ENCODE measurements around the gene COMMD9. TPM values are rescaled to one million over a fixed set of nuclear protein-coding genes. Genes with fewer than 3 reads are reported as not detected.

The COMMD9 gene
- total and polyA plus RNA-seq, 3 experiments from 2014 or later = 63.6 to 76.1 (median 71.5) TPM

DNA sequence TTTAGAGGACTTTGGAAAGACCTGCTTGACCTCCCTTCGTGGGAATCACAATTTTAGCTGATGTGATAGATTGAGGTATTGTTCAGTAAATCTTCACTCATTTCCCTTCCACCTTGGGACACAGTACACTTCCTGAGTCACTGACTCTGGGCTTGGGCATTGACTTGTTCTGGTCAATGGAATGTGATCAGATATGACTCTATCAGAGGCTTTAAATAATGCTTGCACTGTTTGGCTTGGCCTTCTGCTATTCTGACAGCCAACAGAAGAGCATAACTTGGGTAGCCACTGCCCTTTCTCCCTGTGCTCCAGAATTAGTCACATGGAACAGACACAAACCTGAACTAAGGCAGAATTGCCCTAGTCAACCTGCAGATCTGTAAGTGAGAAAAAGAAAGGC lies 19.4 kb upstream of the COMMD9 start:
- no peaks in the 10 kb centered on the region for H3K4me1 ChIP-seq (ENCODE audit: insufficient read depth, low read length)
- ChIA-PET POLR2A (no interaction called here), CTCF (interaction anchor here (0.8 to 1.3 kb wide), 2 partner anchors 9 to 184 kb away, joined by 3 read pairs; no protein-coding TSS in a partner anchor)
- Mint-ChIP-seq H3K27ac (no peak overlapping the region), H3K36me3 (no peaks in the 10 kb centered on the region), H3K9me3 (peaks cover 0 to 3% (median 0%) of the 10 kb centered on the region in 5 donors), H3K4me3 (no peak overlapping the region), H3K4me1 (peaks cover 7 to 22% (median 19%) of the 10 kb centered on the region in 3 donors), H3K27me3 (peaks cover 7 to 26% of the 10 kb centered on the region in 2 donors)
- no peaks in the 10 kb centered on the region for H3K36me3 ChIP-seq (ENCODE audit: insufficient read depth, low read length)
- H3K27me3 ChIP-seq (ENCODE audit: insufficient read depth, low read length, poor library complexity, severe bottlenecking) = no peaks in the 10 kb centered on the region
- no peak overlapping the region for H3K4me3 ChIP-seq (ENCODE audit: low read length)
- DNase-seq = no peak
- no peak overlapping the region for H3K27ac ChIP-seq (ENCODE audit: low read depth, low read length)
- no peaks in the 10 kb centered on the region for H3K9me3 ChIP-seq (ENCODE audit: low read length)

DNA sequence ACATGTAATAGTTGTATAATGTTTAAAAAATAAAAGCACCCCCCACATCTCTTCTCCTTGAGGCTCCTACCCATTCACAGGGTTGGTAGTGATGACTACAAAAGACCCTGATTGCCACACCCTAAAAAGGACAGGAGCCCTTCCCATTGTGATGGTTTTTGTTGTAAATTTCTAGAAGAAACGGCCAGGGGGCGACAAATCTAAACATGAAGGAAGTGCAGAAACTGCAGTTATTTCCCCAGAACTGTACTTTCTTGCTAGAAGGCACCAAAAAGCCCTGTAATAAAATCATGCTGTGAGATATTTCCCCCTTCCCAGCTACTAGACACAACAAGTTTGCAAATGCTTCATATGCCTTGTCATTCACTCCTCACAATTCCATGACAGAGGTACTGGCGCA lies 17.7 kb upstream of the COMMD9 start:
- Mint-ChIP-seq H3K4me1 (peaks cover 5 to 15% (median 12%) of the 10 kb centered on the region in 3 donors), H3K27ac (no peak overlapping the region), H3K4me3 (no peak overlapping the region), H3K27me3 (peaks cover 3 to 22% of the 10 kb centered on the region in 2 donors), H3K36me3 (no peaks in the 10 kb centered on the region), H3K9me3 (peaks cover 0 to 3% (median 0%) of the 10 kb centered on the region in 5 donors)
- no peaks in the 10 kb centered on the region for H3K4me1 ChIP-seq (ENCODE audit: insufficient read depth, low read length)
- H3K27ac ChIP-seq (ENCODE audit: low read depth, low read length) = no peak overlapping the region
- no peaks in the 10 kb centered on the region for H3K9me3 ChIP-seq (ENCODE audit: low read length)
- no peak overlapping the region for H3K4me3 ChIP-seq (ENCODE audit: low read length)
- POLR2A ChIA-PET = no interaction called here
- no peaks in the 10 kb centered on the region for H3K36me3 ChIP-seq (ENCODE audit: insufficient read depth, low read length)
- CTCF ChIA-PET = interaction anchor here (1.0 to 1.2 kb wide), 2 partner anchors 172 to 186 kb away, joined by 5 to 6 read pairs; no protein-coding TSS in a partner anchor
- no peak for DNase-seq
- H3K27me3 ChIP-seq (ENCODE audit: insufficient read depth, low read length, poor library complexity, severe bottlenecking) = no peaks in the 10 kb centered on the region

DNA sequence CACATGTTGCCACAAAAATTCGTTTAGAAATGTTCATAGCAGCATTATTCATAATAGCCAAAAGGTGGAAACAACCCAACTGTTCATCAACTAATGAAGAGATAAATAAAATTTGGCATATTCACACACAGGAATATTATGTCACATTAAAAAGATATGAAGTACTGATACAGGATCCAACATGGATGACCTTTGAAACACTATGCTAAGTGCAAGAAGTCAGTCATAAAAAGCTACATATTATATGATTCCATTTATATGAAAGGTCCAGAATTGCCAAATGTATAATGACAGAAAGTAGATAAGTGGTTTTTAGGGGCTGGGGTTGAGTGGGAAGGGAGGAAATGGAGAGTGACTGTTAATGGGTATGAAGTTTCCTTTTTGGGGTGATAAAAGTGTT lies 15.8 kb upstream of the COMMD9 start:
- ChIA-PET POLR2A (no interaction called here), CTCF (no interaction called here)
- H3K36me3 ChIP-seq (ENCODE audit: insufficient read depth, low read length) = no peaks in the 10 kb centered on the region
- Mint-ChIP-seq H3K27me3 (peaks cover 8 to 18% of the 10 kb centered on the region in 2 donors), H3K4me1 (peaks cover 5 to 15% (median 12%) of the 10 kb centered on the region in 3 donors), H3K27ac (no peak overlapping the region), H3K9me3 (peaks cover 0 to 4% (median 0%) of the 10 kb centered on the region in 5 donors), H3K4me3 (no peak overlapping the region), H3K36me3 (peaks cover 0 to 4% (median 0%) of the 10 kb centered on the region in 3 donors)
- H3K4me3 ChIP-seq (ENCODE audit: low read length) = no peak overlapping the region
- no peaks in the 10 kb centered on the region for H3K27me3 ChIP-seq (ENCODE audit: insufficient read depth, low read length, poor library complexity, severe bottlenecking)
- H3K9me3 ChIP-seq (ENCODE audit: low read length) = no peaks in the 10 kb centered on the region
- no peak overlapping the region for H3K27ac ChIP-seq (ENCODE audit: low read depth, low read length)
- no peaks in the 10 kb centered on the region for H3K4me1 ChIP-seq (ENCODE audit: insufficient read depth, low read length)
- DNase-seq = no peak

DNA sequence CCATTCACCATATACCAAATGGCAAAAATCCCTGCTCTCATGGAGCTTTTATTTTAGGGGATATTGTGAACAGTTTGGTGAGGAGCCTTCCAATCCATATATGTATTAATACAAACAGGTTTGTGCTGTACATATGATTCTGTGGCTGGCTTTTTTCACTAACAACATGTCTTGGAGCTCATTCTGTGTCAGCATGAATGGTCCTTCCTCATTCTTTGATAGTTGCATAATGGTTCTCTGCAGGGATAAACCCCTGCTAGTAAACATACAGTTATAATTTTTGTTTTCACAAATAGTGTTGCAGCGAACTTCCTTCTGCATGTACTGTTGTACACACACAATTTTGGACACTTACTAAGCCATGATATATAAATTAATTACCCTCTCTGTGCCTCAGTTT lies 15.1 kb upstream of the COMMD9 start:
- CTCF ChIA-PET = interaction anchor here (0.8 kb wide), 1 partner anchor 189 kb away, joined by 3 read pairs; no protein-coding TSS in a partner anchor
- Mint-ChIP-seq H3K36me3 (peaks cover 0 to 4% (median 0%) of the 10 kb centered on the region in 3 donors), H3K27me3 (peaks cover 11 to 17% of the 10 kb centered on the region in 2 donors), H3K27ac (no peak overlapping the region), H3K9me3 (peaks cover 0 to 4% (median 0%) of the 10 kb centered on the region in 5 donors), H3K4me1 (peaks cover 5 to 15% (median 12%) of the 10 kb centered on the region in 3 donors), H3K4me3 (no peak overlapping the region)
- no peaks in the 10 kb centered on the region for H3K36me3 ChIP-seq (ENCODE audit: insufficient read depth, low read length)
- H3K9me3 ChIP-seq (ENCODE audit: low read length) = no peaks in the 10 kb centered on the region
- POLR2A ChIA-PET = no interaction called here
- no peaks in the 10 kb centered on the region for H3K4me1 ChIP-seq (ENCODE audit: insufficient read depth, low read length)
- no peak overlapping the region for H3K4me3 ChIP-seq (ENCODE audit: low read length)
- H3K27ac ChIP-seq (ENCODE audit: low read depth, low read length) = no peak overlapping the region
- no peaks in the 10 kb centered on the region for H3K27me3 ChIP-seq (ENCODE audit: insufficient read depth, low read length, poor library complexity, severe bottlenecking)
- DNase-seq = no peak

DNA sequence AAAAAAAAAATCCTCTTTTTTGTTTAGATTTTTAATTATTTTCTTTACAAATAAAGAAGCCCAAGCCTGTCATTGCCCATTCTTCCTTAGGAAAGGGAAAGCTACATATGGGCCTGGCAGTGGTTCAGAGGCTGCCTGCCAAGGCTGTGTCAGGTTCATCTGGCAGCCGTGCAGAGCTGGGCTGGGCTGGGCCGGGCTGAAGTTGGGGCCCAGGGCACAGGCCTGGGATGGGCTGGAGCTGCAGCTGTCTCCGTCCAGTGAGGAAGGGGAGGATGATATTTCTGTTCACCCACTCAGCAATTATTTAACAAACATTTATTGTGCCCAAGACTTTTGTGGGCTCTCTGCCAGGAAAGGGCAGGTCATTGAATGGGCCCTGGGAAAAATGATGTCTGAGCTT lies 11.4 kb upstream of the COMMD9 start:
- H3K4me3 Mint-ChIP-seq = no peak overlapping the region
- H3K36me3 ChIP-seq (ENCODE audit: insufficient read depth, low read length) = no peaks in the 10 kb centered on the region
- no peak overlapping the region for H3K27ac ChIP-seq (ENCODE audit: low read depth, low read length)
- peaks cover 5 to 9% of the 10 kb centered on the region in 2 donors for H3K27me3 Mint-ChIP-seq
- no peaks in the 10 kb centered on the region for H3K9me3 ChIP-seq (ENCODE audit: low read length)
- no peak overlapping the region for H3K4me3 ChIP-seq (ENCODE audit: low read length)
- no peak for DNase-seq
- H3K36me3 Mint-ChIP-seq = peaks cover 0 to 4% (median 0%) of the 10 kb centered on the region in 3 donors
- ChIA-PET POLR2A (no interaction called here), CTCF (interaction anchor here (1.0 to 2.3 kb wide), 2 partner anchors 53 to 192 kb away, joined by 3 to 10 read pairs; no protein-coding TSS in a partner anchor)
- H3K4me1 ChIP-seq (ENCODE audit: insufficient read depth, low read length) = no peaks in the 10 kb centered on the region
- no peaks in the 10 kb centered on the region for H3K4me1 Mint-ChIP-seq
- peaks cover 0 to 2% (median 0%) of the 10 kb centered on the region in 5 donors for H3K9me3 Mint-ChIP-seq
- no peak overlapping the region for H3K27ac Mint-ChIP-seq
- no peaks in the 10 kb centered on the region for H3K27me3 ChIP-seq (ENCODE audit: insufficient read depth, low read length, poor library complexity, severe bottlenecking)

DNA sequence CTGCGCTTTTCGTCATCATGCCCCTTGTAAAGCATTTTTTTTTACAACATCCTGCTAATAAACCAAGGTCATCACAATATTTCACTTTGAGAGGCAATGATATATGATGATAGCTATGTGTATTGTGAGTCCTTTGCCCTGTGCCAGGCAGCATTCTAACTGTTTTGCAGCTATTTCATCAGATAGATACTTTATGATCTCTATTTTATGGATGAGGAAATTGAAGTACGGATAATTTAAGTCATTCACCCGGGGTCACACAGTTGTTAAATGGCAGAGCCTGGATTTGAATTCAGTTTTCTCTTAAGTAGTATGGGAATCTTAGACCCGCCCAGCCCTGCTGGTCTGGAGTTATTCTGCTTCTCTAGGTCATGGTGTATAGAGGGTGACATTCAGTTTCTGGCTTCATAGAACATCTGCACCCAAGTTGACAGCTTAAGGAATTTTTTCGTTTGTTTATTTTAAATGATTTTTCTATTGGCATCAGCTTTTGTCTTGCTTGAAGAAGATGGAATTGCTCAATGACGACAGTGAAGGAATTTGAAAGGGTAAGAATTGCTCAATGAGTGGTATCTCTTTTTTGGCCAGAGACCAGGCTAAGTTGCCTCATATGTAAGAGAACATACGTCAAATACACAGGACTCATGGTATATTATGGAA lies 7.8 kb upstream of the COMMD9 start:
- Mint-ChIP-seq H3K27me3 (peaks cover 5 to 9% of the 10 kb centered on the region in 2 donors), H3K4me1 (peaks cover 0 to 6% (median 0%) of the 10 kb centered on the region in 3 donors), H3K4me3 (no peak overlapping the region), H3K9me3 (peaks cover 0 to 2% (median 0%) of the 10 kb centered on the region in 5 donors), H3K36me3 (peaks cover 0 to 4% (median 0%) of the 10 kb centered on the region in 3 donors), H3K27ac (peak overlapping the region in 1 of 8 donors; percentile 2)
- Histone ChIP-seq H3K4me1 (ENCODE audit: insufficient read depth, low read length) (no peaks in the 10 kb centered on the region), H3K27ac (ENCODE audit: low read depth, low read length) (no peak overlapping the region), H3K36me3 (ENCODE audit: insufficient read depth, low read length) (no peaks in the 10 kb centered on the region), H3K9me3 (ENCODE audit: low read length) (no peaks in the 10 kb centered on the region), H3K27me3 (ENCODE audit: insufficient read depth, low read length, poor library complexity, severe bottlenecking) (no peaks in the 10 kb centered on the region), H3K4me3 (ENCODE audit: low read length) (no peak overlapping the region)
- POLR2A ChIA-PET = no interaction called here
- CTCF ChIA-PET = no interaction called here
- no peak for DNase-seq

DNA sequence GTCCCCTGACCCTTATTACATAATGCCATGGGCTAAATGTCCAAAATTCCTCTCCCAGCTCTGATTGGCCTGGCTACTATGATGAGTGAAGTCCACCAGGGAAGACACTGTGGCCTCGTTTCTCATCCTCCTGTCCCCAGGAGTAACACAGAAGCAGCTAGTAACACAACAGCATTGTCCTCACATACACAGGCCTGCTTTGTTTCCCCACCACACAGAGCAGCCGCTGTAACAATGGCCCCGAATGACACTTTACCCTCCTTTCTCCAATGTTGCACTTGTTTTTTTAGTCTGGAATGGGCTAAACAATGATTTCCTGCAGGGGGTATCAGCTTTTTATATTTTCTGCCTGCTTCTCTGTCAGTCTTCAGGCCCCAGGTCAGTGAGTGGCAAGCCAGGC lies 6.7 kb upstream of the COMMD9 start, which contains the start of gene PRR5L:
TSS of gene PRR5L (plus strand) at position 363 of the 400 bp plus-strand sequence. CDS start 104,834 bp downstream, outside the sequence.
- Mint-ChIP-seq H3K4me1 (peaks cover 0 to 6% (median 0%) of the 10 kb centered on the region in 3 donors), H3K27ac (no peak within 1 kb of the TSS), H3K4me3 (no peak within 1 kb of the TSS), H3K9me3 (peaks cover 0 to under 1% (median 0%) of the 10 kb centered on the region in 5 donors), H3K27me3 (peaks cover 1 to 4% of the 10 kb centered on the region in 2 donors), H3K36me3 (peaks cover 0 to 1% (median 0%) of the 10 kb centered on the region in 3 donors)
- Histone ChIP-seq H3K27ac (ENCODE audit: low read depth, low read length) (no peak within 1 kb of the TSS), H3K4me1 (ENCODE audit: insufficient read depth, low read length) (no peaks in the 10 kb centered on the region), H3K36me3 (ENCODE audit: insufficient read depth, low read length) (no peaks in the 10 kb centered on the region), H3K27me3 (ENCODE audit: insufficient read depth, low read length, poor library complexity, severe bottlenecking) (no peaks in the 10 kb centered on the region), H3K9me3 (ENCODE audit: low read length) (no peaks in the 10 kb centered on the region), H3K4me3 (ENCODE audit: low read length) (no peak within 1 kb of the TSS)
- ChIA-PET POLR2A (no interaction called here), CTCF (no interaction called here)
- DNase-seq = no peak

DNA sequence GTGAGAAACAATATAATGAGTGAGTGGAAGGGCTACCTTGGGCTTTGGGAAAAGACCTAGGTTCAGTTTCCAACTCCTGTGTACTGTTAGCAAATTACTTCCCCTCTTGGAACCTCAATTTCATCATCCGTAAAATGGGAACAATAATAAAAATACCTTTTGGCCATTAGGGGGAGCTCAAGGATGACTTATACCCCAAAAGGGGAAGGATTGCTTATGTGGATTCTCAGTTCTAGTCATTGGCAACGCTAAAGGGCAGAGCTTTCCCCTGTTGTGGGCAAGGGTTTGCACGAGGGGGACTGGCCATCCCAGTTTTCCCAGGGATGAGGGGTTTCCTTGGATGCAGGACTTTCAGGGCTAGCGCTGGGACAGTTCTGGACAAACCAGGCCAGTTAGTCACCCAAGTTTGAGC lies 3.1 kb upstream of the COMMD9 start:
- CTCF ChIA-PET = interaction anchor here (0.7 to 3.6 kb wide), 13 partner anchors 25 to 218 kb away, joined by 3 to 31 read pairs (median 4); partner anchors contain the start of gene TRAF6
- no peak overlapping the region for H3K4me3 Mint-ChIP-seq

More for the DNA sequence above, 3.1 kb upstream of the COMMD9 start:
- H3K4me1 Mint-ChIP-seq = peaks cover 19 to 33% (median 26%) of the 10 kb centered on the region in 3 donors
- H3K36me3 Mint-ChIP-seq = peaks cover 0 to 4% (median 0%) of the 10 kb centered on the region in 3 donors
- no peaks in the 10 kb centered on the region for H3K9me3 ChIP-seq (ENCODE audit: low read length)
- H3K36me3 ChIP-seq (ENCODE audit: insufficient read depth, low read length) = no peaks in the 10 kb centered on the region
- peaks cover 0 to 2% of the 10 kb centered on the region in 2 donors for H3K27me3 Mint-ChIP-seq
- no peak overlapping the region for H3K4me3 ChIP-seq (ENCODE audit: low read length)
- no peaks in the 10 kb centered on the region for H3K27me3 ChIP-seq (ENCODE audit: insufficient read depth, low read length, poor library complexity, severe bottlenecking)
- POLR2A ChIA-PET = interaction anchor here (0.6 kb wide), 1 partner anchor 81 kb away, joined by 6 read pairs; no protein-coding TSS in a partner anchor
- H3K4me1 ChIP-seq (ENCODE audit: insufficient read depth, low read length) = peaks cover 12% of the 10 kb centered on the region
- H3K27ac ChIP-seq (ENCODE audit: low read depth, low read length) = no peak overlapping the region
- H3K27ac Mint-ChIP-seq = peak overlapping the region in 1 of 8 donors; percentile 4
- no peaks in the 10 kb centered on the region for H3K9me3 Mint-ChIP-seq
- peak in 1 of 5 donors; percentile 41 for DNase-seq

Data from CD8-positive, alpha-beta memory T cell (primary cell).